GM21737 (cell line): Measurements from ENCODE around the gene ANKRD11.
"Not testable (repeated sequence)": the region's sequence is repeated elsewhere in the genome, so short reads cannot be mapped to it uniquely, and the experiment has no call there.

Experiments used
- ATAC-seq: cut with Tn5 transposase; IDR thresholded peaks from one replicate; pipeline ENCODE4 v1.9.1; 2021; ENCODE audit warnings: mild to moderate bottlenecking, moderate library complexity; ENCODE audit not compliant: unreplicated experiment

The ANKRD11 gene

GRCh38 chr16:89306457-89307420, 183.6 kb downstream of the ANKRD11 start:
- ATAC-seq: not testable (repeated sequence)

- ATAC-seq: no peak
Measured at GRCh38 chr16:89304941-89305705, 185.2 kb downstream of the ANKRD11 start.

GRCh38 chr16:89304181-89304851, 186.0 kb downstream of the ANKRD11 start:
- no peak for ATAC-seq

- ATAC-seq: no peak
Measured at GRCh38 chr16:89303617-89304016, 186.7 kb downstream of the ANKRD11 start.

- no peak for ATAC-seq
Measured at GRCh38 chr16:89300976-89301360, 189.4 kb downstream of the ANKRD11 start.

- ATAC-seq: no peak
Measured at GRCh38 chr16:89300311-89300975, 189.9 kb downstream of the ANKRD11 start.

- ATAC-seq: not testable (repeated sequence)
Measured at GRCh38 chr16:89299357-89300111, 190.8 kb downstream of the ANKRD11 start.

- no peak for ATAC-seq
Measured at GRCh38 chr16:89298623-89299225, 191.6 kb downstream of the ANKRD11 start.

- no peak for ATAC-seq
Measured at GRCh38 chr16:89297910-89298545, 192.3 kb downstream of the ANKRD11 start.

GRCh38 chr16:89297156-89297874, 193.0 kb downstream of the ANKRD11 start:
- no peak for ATAC-seq

GRCh38 chr16:89295915-89296314, 194.4 kb downstream of the ANKRD11 start:
- no peak for ATAC-seq

- no peak for ATAC-seq
Measured at GRCh38 chr16:89295071-89295900, 195.1 kb downstream of the ANKRD11 start.

GRCh38 chr16:89294486-89294885, 195.9 kb downstream of the ANKRD11 start:
- no peak for ATAC-seq

GRCh38 chr16:89293276-89294143, 196.9 kb downstream of the ANKRD11 start:
- ATAC-seq: no peak

- no peak for ATAC-seq
Measured at GRCh38 chr16:89292443-89293078, 197.8 kb downstream of the ANKRD11 start.

- ATAC-seq: no peak
Measured at GRCh38 chr16:89291776-89292175, 198.6 kb downstream of the ANKRD11 start.
